Natural killer cell (primary cell): Measurements from ENCODE around the gene CACNA1D. TPM values are rescaled to one million over a fixed set of nuclear protein-coding genes. Genes with fewer than 3 reads are reported as not detected.

Experiments used
- ATAC-seq, 3 donors: fragments of 150-1000 bp in 2 of 3; fragments of 200-7000 bp in 1 of 3; cut with Tn5 transposase; 1 replicate in 1 of 3; 2 replicates in 2 of 3; pipeline ENCODE4 v1.10.0; 2021; ENCODE audit warnings: mild to moderate bottlenecking in 2 of 3, moderate library complexity in 2 of 3
- DNase-seq, 2 donors: peaks; one replicate each; pipeline versions ENCODE4 v3.0.0 to v3.0.0-alpha.2; 2013 to 2021; ENCODE audit warnings: mixed read lengths in 1 of 2
- H3K27ac ChIP-seq: one replicate; pipeline ENCODE4 v1.5.1; 2013; ENCODE audit warnings: mild to moderate bottlenecking, low read length
- H3K27me3 ChIP-seq: one replicate; pipeline ENCODE4 v1.6.1; 2013; ENCODE audit warnings: low read length; ENCODE audit not compliant: control insufficient read depth, insufficient read depth
- H3K36me3 ChIP-seq: one replicate; pipeline ENCODE4 v1.6.1; 2013; ENCODE audit warnings: low read length; ENCODE audit not compliant: control insufficient read depth, insufficient read depth
- H3K4me1 ChIP-seq: one replicate; pipeline ENCODE4 v1.6.1; 2013; ENCODE audit warnings: low read length; ENCODE audit not compliant: control insufficient read depth, insufficient read depth
- H3K4me3 ChIP-seq: one replicate; pipeline ENCODE4 v1.5.1; 2013; ENCODE audit warnings: low read length
- H3K9me3 ChIP-seq: one replicate; pipeline ENCODE4 v1.6.1; 2013; ENCODE audit warnings: low read length; ENCODE audit not compliant: control insufficient read depth, insufficient read depth
- H3K27ac Mint-ChIP-seq, 2 donors: one replicate each; pipeline ENCODE4 v1.8.0; 2022; ENCODE audit warnings: mild to moderate bottlenecking in 2 of 2, mixed read lengths in 2 of 2, moderate library complexity in 1 of 2
- H3K27me3 Mint-ChIP-seq, 2 donors: one replicate each; pipeline ENCODE4 v1.8.0; 2022; ENCODE audit warnings: low read depth in 2 of 2, mixed read lengths in 2 of 2
- H3K36me3 Mint-ChIP-seq: one replicate; pipeline ENCODE4 v1.8.0; 2022; ENCODE audit warnings: mixed read lengths
- H3K4me1 Mint-ChIP-seq, 2 donors: one replicate each; pipeline ENCODE4 v1.8.0; 2022; ENCODE audit warnings: mixed read lengths in 2 of 2
- H3K4me3 Mint-ChIP-seq: one replicate; pipeline ENCODE4 v1.8.0; 2022; ENCODE audit warnings: mild to moderate bottlenecking, moderate library complexity, mixed read lengths
- H3K9me3 Mint-ChIP-seq, 2 donors: one replicate each; pipeline ENCODE4 v1.8.0; 2022; ENCODE audit warnings: mixed read lengths in 2 of 2
- CTCF ChIP-seq: fragments of 200-600 bp; IDR thresholded peaks from one replicate; pipeline ENCODE4 v1.8.0; 2022; ENCODE audit warnings: antibody characterized with exemption
- WGBS: methylation state at CpG from one replicate; pipeline ENCODE4 v1.1.7; 2013; ENCODE audit warnings: missing lambda C conversion rate; ENCODE audit not compliant: insufficient coverage; 5-methylcytosine and 5-hydroxymethylcytosine counted together
- intact Hi-C: fragments of 100-400 bp; cut with micrococcal nuclease; formaldehyde crosslinking; loops from one replicate; pipeline ENCODE4 v1.14.2; 2022
- total RNA-seq, 4 donors: library from RNA; stranded (reverse); fragments of 120-200 nt in 1 of 4; gene quantifications; one replicate each; pipeline versions ENCODE4 v1.2.3 to v1.2.4, GENCODE V29; 2013 to 2022

Gene CACNA1D
- total RNA-seq, 3 donors from 2014 or later (not counting 1 experiment from before 2014, with no cell fraction given), result 0.54 to 10.1 TPM; not detected in 1

- H3K36me3 ChIP-seq, result no peaks in the 10 kb centered on the region
- no peak overlapping the region for H3K4me3 Mint-ChIP-seq
Observed at GRCh38 chr3:53813229-53813628, 318.8 kb downstream of the CACNA1D start.

GRCh38 chr3:53813876-53814275, 319.5 kb downstream of the CACNA1D start:
- H3K36me3 Mint-ChIP-seq, result no peaks in the 10 kb centered on the region

More at GRCh38 chr3:53813229-53813628, 318.8 kb downstream of the CACNA1D start:
- Mint-ChIP-seq H3K27ac (no peak overlapping the region), H3K4me1 (no peaks in the 10 kb centered on the region), H3K9me3 (no peaks in the 10 kb centered on the region), H3K36me3 (no peaks in the 10 kb centered on the region), H3K27me3 (peaks cover 0 to 3% of the 10 kb centered on the region in 2 donors)
- H3K27me3 ChIP-seq, result no peaks in the 10 kb centered on the region
- TF ChIP-seq CTCF, result no peak
- ATAC-seq (no peak), DNase-seq (no peak)
- intact Hi-C loops, result no loop called here
- H3K4me3 ChIP-seq, result no peak overlapping the region
- H3K9me3 ChIP-seq, result no peaks in the 10 kb centered on the region
- H3K4me1 ChIP-seq, result no peaks in the 10 kb centered on the region
- H3K27ac ChIP-seq, result no peak overlapping the region
- WGBS, result 96% methylated on average over 5 of the region's 5 CpGs

GRCh38 chr3:53815067-53815466, 320.7 kb downstream of the CACNA1D start:
- TF ChIP-seq CTCF, result no peak
- Histone ChIP-seq H3K27me3 (no peaks in the 10 kb centered on the region), H3K4me1 (no peaks in the 10 kb centered on the region), H3K27ac (no peak overlapping the region), H3K36me3 (no peaks in the 10 kb centered on the region), H3K9me3 (no peaks in the 10 kb centered on the region), H3K4me3 (no peak overlapping the region)
- H3K4me1 Mint-ChIP-seq, result no peaks in the 10 kb centered on the region
- intact Hi-C loops, result no loop called here
- no peak overlapping the region for H3K4me3 Mint-ChIP-seq
- no peaks in the 10 kb centered on the region for H3K36me3 Mint-ChIP-seq
- WGBS, result 95% methylated on average over 4 of the region's 4 CpGs
- H3K9me3 Mint-ChIP-seq, result no peaks in the 10 kb centered on the region
- peaks cover 0 to 5% of the 10 kb centered on the region in 2 donors for H3K27me3 Mint-ChIP-seq
- no peak for ATAC-seq
- H3K27ac Mint-ChIP-seq, result no peak overlapping the region
- DNase-seq, result no peak

More at GRCh38 chr3:53813876-53814275, 319.5 kb downstream of the CACNA1D start:
- 90% methylated on average over 10 of the region's 10 CpGs for WGBS
- Histone ChIP-seq H3K9me3 (no peaks in the 10 kb centered on the region), H3K27me3 (no peaks in the 10 kb centered on the region), H3K27ac (no peak overlapping the region), H3K36me3 (no peaks in the 10 kb centered on the region), H3K4me1 (no peaks in the 10 kb centered on the region), H3K4me3 (no peak overlapping the region)
- no peak for TF ChIP-seq CTCF
- DNase-seq, result no peak
- intact Hi-C loops, result no loop called here
- H3K4me3 Mint-ChIP-seq, result no peak overlapping the region
- H3K27ac Mint-ChIP-seq, result no peak overlapping the region
- no peaks in the 10 kb centered on the region for H3K9me3 Mint-ChIP-seq
- ATAC-seq, result no peak
- H3K27me3 Mint-ChIP-seq, result peaks cover 0 to 3% of the 10 kb centered on the region in 2 donors
- no peaks in the 10 kb centered on the region for H3K4me1 Mint-ChIP-seq

- no peak for DNase-seq
- H3K4me1 ChIP-seq, result no peaks in the 10 kb centered on the region
- H3K27ac Mint-ChIP-seq, result no peak overlapping the region
Observed at GRCh38 chr3:53815651-53816050, 321.2 kb downstream of the CACNA1D start.

More at GRCh38 chr3:53815651-53816050, 321.2 kb downstream of the CACNA1D start:
- no peak for ATAC-seq
- intact Hi-C loops, result no loop called here
- Histone ChIP-seq H3K4me3 (no peak overlapping the region), H3K36me3 (no peaks in the 10 kb centered on the region), H3K27me3 (no peaks in the 10 kb centered on the region), H3K9me3 (no peaks in the 10 kb centered on the region), H3K27ac (no peak overlapping the region)
- H3K36me3 Mint-ChIP-seq, result no peaks in the 10 kb centered on the region
- WGBS, result 92% methylated on average over 6 of the region's 7 CpGs
- no peaks in the 10 kb centered on the region for H3K9me3 Mint-ChIP-seq
- no peaks in the 10 kb centered on the region for H3K4me1 Mint-ChIP-seq
- TF ChIP-seq CTCF, result no peak
- no peak overlapping the region for H3K4me3 Mint-ChIP-seq
- peaks cover 0 to 5% of the 10 kb centered on the region in 2 donors for H3K27me3 Mint-ChIP-seq
